ENCODE results near the gene DBT. TPM values are rescaled to one million over a fixed set of nuclear protein-coding genes. Genes with fewer than 3 reads are reported as not detected.
"Not testable (repeated sequence)": the region's sequence is repeated elsewhere in the genome, so short reads cannot be mapped to it uniquely, and the experiment has no call there.

The DBT gene
- total and polyA plus RNA-seq, 2 experiments from 2014 or later = 5.3 to 6.4 TPM

DNA sequence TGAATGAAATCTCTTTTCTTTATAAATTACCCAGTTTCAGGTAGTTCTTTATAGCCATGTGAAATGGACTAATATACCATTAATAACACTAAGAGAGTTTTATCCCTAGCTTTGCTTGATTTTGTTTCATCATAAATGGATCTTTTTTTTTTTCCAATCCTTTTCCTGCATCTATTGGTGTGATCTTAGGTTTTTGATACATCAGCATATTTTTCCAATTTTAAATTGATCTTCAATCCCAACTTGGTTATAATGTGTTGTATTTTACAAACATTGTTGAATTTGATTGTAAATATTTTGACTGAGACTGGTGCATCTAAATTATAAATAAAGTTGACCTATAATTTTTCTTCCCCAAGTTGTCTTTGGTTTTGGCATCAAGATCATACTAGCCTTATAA lies 12.1 kb upstream of the DBT start:
- in situ Hi-C loops (cut with MboI) = no loop called here
- Histone ChIP-seq H3K27ac (no peak overlapping the region), H3K4me1 (ENCODE audit: insufficient read depth) (peaks cover 7% of the 10 kb centered on the region), H3K79me2 (ENCODE audit: insufficient read depth) (peaks cover 7% of the 10 kb centered on the region), H3K36me3 (ENCODE audit: low read depth) (no peaks in the 10 kb centered on the region), H2AFZ (no peak overlapping the region), H3K9me2 (ENCODE audit: insufficient read depth) (no peaks in the 10 kb centered on the region), H3K9ac (no peak overlapping the region), H4K20me1 (ENCODE audit: insufficient read depth) (no peaks in the 10 kb centered on the region), H3K27me3 (replicated peaks; ENCODE audit: insufficient read depth) (no peaks in the 10 kb centered on the region), H3K4me3 (no peak overlapping the region), H3K9me3 (ENCODE audit: low read depth) (no peaks in the 10 kb centered on the region), H3K4me2 (ENCODE audit: unreplicated experiment) (no peak overlapping the region), H3F3A (ENCODE audit: insufficient read depth) (no peaks in the 10 kb centered on the region)
- no peak for DNase-seq
- TF ChIP-seq EZH2 (IDR thresholded peaks at IDR 0.05; ENCODE audit: insufficient read depth, poor library complexity, severe bottlenecking) (no peak), EZH2phosphoT487 (IDR thresholded peaks at IDR 0.05; ENCODE audit: insufficient read depth, low read depth) (no peak)

- H3K27me3 ChIP-seq (replicated peaks; ENCODE audit: insufficient read depth); H3K4me3 ChIP-seq; H3F3A ChIP-seq (ENCODE audit: insufficient read depth); H4K20me1 ChIP-seq (ENCODE audit: insufficient read depth); H3K36me3 ChIP-seq (ENCODE audit: low read depth); in situ Hi-C loops (cut with MboI); H3K4me1 ChIP-seq (ENCODE audit: insufficient read depth); DNase-seq; H3K9me3 ChIP-seq (ENCODE audit: low read depth); H3K9me2 ChIP-seq (ENCODE audit: insufficient read depth); H3K79me2 ChIP-seq (ENCODE audit: insufficient read depth); H3K27ac ChIP-seq; H3K9ac ChIP-seq; H3K4me2 ChIP-seq (ENCODE audit: unreplicated experiment); H2AFZ ChIP-seq: not testable (repeated sequence)
- WGBS, 2 experiments (ENCODE audit: low coverage in 1 of 2, low lambda C conversion rate in 2 of 2, missing lambda C conversion rate in 2 of 2) = 67 to 71% methylated on average over 6 of the region's 6 CpGs
Observed at GRCh38 chr1:100258427-100258826, 8.8 kb upstream of the DBT start.

DNA sequence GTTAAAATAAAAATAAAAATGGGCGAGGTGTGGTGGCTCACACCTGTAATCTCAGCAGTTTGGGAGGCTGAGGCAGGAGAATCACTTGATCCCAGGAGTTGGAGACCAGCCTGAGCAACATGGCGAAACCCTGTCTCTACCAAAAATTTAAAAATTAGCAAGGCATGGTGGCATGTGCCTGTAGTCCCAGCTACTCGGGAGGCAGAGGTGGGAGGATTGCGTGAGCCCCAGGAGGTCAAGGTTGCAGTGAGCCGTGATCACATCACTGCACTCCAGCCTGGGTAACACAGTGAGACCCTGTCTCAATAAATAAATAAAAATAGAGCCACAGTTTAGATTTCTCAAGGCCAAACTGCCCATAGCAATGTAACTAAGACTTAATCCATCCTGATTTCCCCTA lies 6.6 kb upstream of the DBT start:
- DNase-seq; in situ Hi-C loops (cut with MboI); H3K9me3 ChIP-seq (ENCODE audit: low read depth); H3K4me3 ChIP-seq; H3K4me2 ChIP-seq (ENCODE audit: unreplicated experiment); H3K27ac ChIP-seq; H2AFZ ChIP-seq; H3K36me3 ChIP-seq (ENCODE audit: low read depth); H3K9me2 ChIP-seq (ENCODE audit: insufficient read depth); H3K79me2 ChIP-seq (ENCODE audit: insufficient read depth); H4K20me1 ChIP-seq (ENCODE audit: insufficient read depth); H3F3A ChIP-seq (ENCODE audit: insufficient read depth); H3K27me3 ChIP-seq (replicated peaks; ENCODE audit: insufficient read depth); H3K4me1 ChIP-seq (ENCODE audit: insufficient read depth); H3K9ac ChIP-seq: not testable (repeated sequence)
- WGBS, 2 experiments (ENCODE audit: low coverage in 1 of 2, low lambda C conversion rate in 2 of 2, missing lambda C conversion rate in 2 of 2) = 75 to 79% methylated on average over 5 of the region's 5 CpGs

GRCh38 chr1:100253552-100253951 lies 3.9 kb upstream of the DBT start:
- no peak overlapping the region for H3K27ac ChIP-seq
- H3K9me3 ChIP-seq (ENCODE audit: low read depth) = no peaks in the 10 kb centered on the region
- no peak overlapping the region for H3K9ac ChIP-seq
- no peaks in the 10 kb centered on the region for H3K9me2 ChIP-seq (ENCODE audit: insufficient read depth)
- H3K4me3 ChIP-seq = no peak overlapping the region
- peaks cover 10% of the 10 kb centered on the region for H3K79me2 ChIP-seq (ENCODE audit: insufficient read depth)
- H4K20me1 ChIP-seq (ENCODE audit: insufficient read depth) = no peaks in the 10 kb centered on the region
- H3K4me1 ChIP-seq (ENCODE audit: insufficient read depth) = peaks cover 3% of the 10 kb centered on the region; the same call in 1 of the 2 replicates
- DNase-seq = no peak
- H2AFZ ChIP-seq = no peak overlapping the region
- 63 to 65% methylated on average over 10 of the region's 10 CpGs for WGBS, 2 experiments (ENCODE audit: low coverage in 1 of 2, low lambda C conversion rate in 2 of 2, missing lambda C conversion rate in 2 of 2)
- no peak overlapping the region for H3K4me2 ChIP-seq (ENCODE audit: unreplicated experiment)
- TF ChIP-seq EZH2phosphoT487 (IDR thresholded peaks at IDR 0.05; ENCODE audit: insufficient read depth, low read depth) (no peak), EZH2 (IDR thresholded peaks at IDR 0.05; ENCODE audit: insufficient read depth, poor library complexity, severe bottlenecking) (no peak)
- H3K36me3 ChIP-seq (ENCODE audit: low read depth) = no peaks in the 10 kb centered on the region
- H3F3A ChIP-seq (ENCODE audit: insufficient read depth) = no peaks in the 10 kb centered on the region
- H3K27me3 ChIP-seq (replicated peaks; ENCODE audit: insufficient read depth) = no peaks in the 10 kb centered on the region
- in situ Hi-C loops (cut with MboI) = no loop called here

DNA sequence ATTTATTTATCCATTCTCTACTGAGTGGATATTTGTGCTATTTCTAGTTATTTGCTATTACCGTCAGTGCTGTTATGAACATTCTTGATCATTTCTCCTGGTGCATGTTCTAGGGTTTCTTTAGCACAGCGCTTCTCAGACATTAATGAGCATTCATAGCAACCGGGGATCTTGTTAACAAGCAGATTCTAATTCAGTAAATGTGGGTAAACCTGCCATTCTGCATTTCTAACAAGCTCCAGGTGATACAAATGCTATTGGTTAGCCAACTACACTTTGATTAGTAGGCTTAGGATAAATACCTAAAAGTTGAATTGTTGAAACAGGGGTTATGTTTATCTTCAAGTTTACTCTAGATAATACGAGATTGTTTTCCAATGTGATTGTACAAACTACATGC lies 3.3 kb upstream of the DBT start:
- Histone ChIP-seq H3K9me3 (ENCODE audit: low read depth) (no peaks in the 10 kb centered on the region), H3K9ac (no peak overlapping the region), H3K79me2 (ENCODE audit: insufficient read depth) (peaks cover 17% of the 10 kb centered on the region), H3K27me3 (replicated peaks; ENCODE audit: insufficient read depth) (no peaks in the 10 kb centered on the region), H3K36me3 (ENCODE audit: low read depth) (no peaks in the 10 kb centered on the region), H3F3A (ENCODE audit: insufficient read depth) (no peaks in the 10 kb centered on the region), H3K9me2 (ENCODE audit: insufficient read depth) (no peaks in the 10 kb centered on the region), H3K4me3 (no peak overlapping the region), H4K20me1 (ENCODE audit: insufficient read depth) (no peaks in the 10 kb centered on the region), H3K4me1 (ENCODE audit: insufficient read depth) (peaks cover 7% of the 10 kb centered on the region; the same call in 1 of the 2 replicates), H3K27ac (no peak overlapping the region), H2AFZ (no peak overlapping the region), H3K4me2 (ENCODE audit: unreplicated experiment) (no peak overlapping the region)
- in situ Hi-C loops (cut with MboI) = no loop called here
- 60 to 65% methylated on average over 4 of the region's 4 CpGs for WGBS, 2 experiments (ENCODE audit: low coverage in 1 of 2, low lambda C conversion rate in 2 of 2, missing lambda C conversion rate in 2 of 2)
- no peak for TF ChIP-seq EZH2 (IDR thresholded peaks at IDR 0.05; ENCODE audit: insufficient read depth, poor library complexity, severe bottlenecking)
- no peak for TF ChIP-seq EZH2phosphoT487 (IDR thresholded peaks at IDR 0.05; ENCODE audit: insufficient read depth, low read depth)
- DNase-seq = no peak

Measured in GM23248 (cell line).